ENCODE results near the gene PIGA.

- TF ChIP-seq POLR2A (IDR thresholded peaks at IDR 0.05), result no peak
- TF ChIP-seq, protein P1, sequence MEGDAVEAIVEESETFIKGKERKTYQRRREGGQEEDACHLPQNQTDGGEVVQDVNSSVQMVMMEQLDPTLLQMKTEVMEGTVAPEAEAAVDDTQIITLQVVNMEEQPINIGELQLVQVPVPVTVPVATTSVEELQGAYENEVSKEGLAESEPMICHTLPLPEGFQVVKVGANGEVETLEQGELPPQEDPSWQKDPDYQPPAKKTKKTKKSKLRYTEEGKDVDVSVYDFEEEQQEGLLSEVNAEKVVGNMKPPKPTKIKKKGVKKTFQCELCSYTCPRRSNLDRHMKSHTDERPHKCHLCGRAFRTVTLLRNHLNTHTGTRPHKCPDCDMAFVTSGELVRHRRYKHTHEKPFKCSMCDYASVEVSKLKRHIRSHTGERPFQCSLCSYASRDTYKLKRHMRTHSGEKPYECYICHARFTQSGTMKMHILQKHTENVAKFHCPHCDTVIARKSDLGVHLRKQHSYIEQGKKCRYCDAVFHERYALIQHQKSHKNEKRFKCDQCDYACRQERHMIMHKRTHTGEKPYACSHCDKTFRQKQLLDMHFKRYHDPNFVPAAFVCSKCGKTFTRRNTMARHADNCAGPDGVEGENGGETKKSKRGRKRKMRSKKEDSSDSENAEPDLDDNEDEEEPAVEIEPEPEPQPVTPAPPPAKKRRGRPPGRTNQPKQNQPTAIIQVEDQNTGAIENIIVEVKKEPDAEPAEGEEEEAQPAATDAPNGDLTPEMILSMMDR (IDR thresholded peaks at IDR 0.05), result no peak
These were observed 41.9 kb downstream of the PIGA start for GRCh38 chrX:15293451-15293850.

Data from heart left ventricle (tissue), 13 donors.